HG03280 (cell line): ENCODE results near the gene AP1S2.
"Not testable (repeated sequence)": the region's sequence is repeated elsewhere in the genome, so short reads cannot be mapped to it uniquely, and the experiment has no call there.

Experiments used
- ATAC-seq: cut with Tn5 transposase; IDR thresholded peaks from one replicate; pipeline ENCODE4 v1.9.1; 2021; ENCODE audit warnings: mild to moderate bottlenecking, moderate library complexity; ENCODE audit not compliant: unreplicated experiment

AP1S2 gene

GRCh38 chrX:15855568-15856221 is 1.1 kb upstream of the AP1S2 start:
- ATAC-seq: no peak

- ATAC-seq: peak; percentile 29
These were observed 445 bp downstream of the AP1S2 start for GRCh38 chrX:15854080-15854655.

GRCh38 chrX:15853586-15854079 is 980 bp downstream of the AP1S2 start:
- no peak for ATAC-seq

GRCh38 chrX:15849555-15849954 is 5.1 kb downstream of the AP1S2 start:
- ATAC-seq: no peak

- no peak for ATAC-seq
These were observed 6.0 kb downstream of the AP1S2 start for GRCh38 chrX:15848576-15848975.

- no peak for ATAC-seq
These were observed 10.7 kb downstream of the AP1S2 start for GRCh38 chrX:15843960-15844359.

GRCh38 chrX:15841853-15842516 is 12.6 kb downstream of the AP1S2 start:
- no peak for ATAC-seq

- no peak for ATAC-seq
These were observed 16.6 kb downstream of the AP1S2 start for GRCh38 chrX:15838017-15838416.

GRCh38 chrX:15834827-15835595 is 19.6 kb downstream of the AP1S2 start:
- no peak for ATAC-seq

GRCh38 chrX:15834053-15834452 is 20.6 kb downstream of the AP1S2 start:
- ATAC-seq: no peak

GRCh38 chrX:15831347-15831746 is 23.3 kb downstream of the AP1S2 start:
- ATAC-seq: not testable (repeated sequence)

GRCh38 chrX:15829217-15829616 is 25.4 kb downstream of the AP1S2 start:
- ATAC-seq: no peak

- ATAC-seq: no peak
These were observed 28.7 kb downstream of the AP1S2 start for GRCh38 chrX:15825936-15826335.

GRCh38 chrX:15822922-15823321 is 31.7 kb downstream of the AP1S2 start:
- no peak for ATAC-seq

GRCh38 chrX:15820106-15821073 is 34.2 kb downstream of the AP1S2 start:
- no peak for ATAC-seq

- ATAC-seq: no peak
These were observed 37.7 kb downstream of the AP1S2 start for GRCh38 chrX:15816886-15817285.

- no peak for ATAC-seq
These were observed 38.2 kb downstream of the AP1S2 start for GRCh38 chrX:15816438-15816809.

GRCh38 chrX:15815779-15816437 is 38.7 kb downstream of the AP1S2 start:
- no peak for ATAC-seq

GRCh38 chrX:15814771-15815365 is 39.7 kb downstream of the AP1S2 start:
- ATAC-seq: no peak
